H9 (cell line): ENCODE results near the gene ZSWIM3. TPM values are rescaled to one million over a fixed set of nuclear protein-coding genes. Genes with fewer than 3 reads are reported as not detected.

ENCODE experiments used
- DNase-seq: peaks from one replicate; pipeline ENCODE4 v3.0.0-alpha.2; 2017
- H2AFZ ChIP-seq: one replicate; pipeline ENCODE4 v1.6.1; 2013; ENCODE audit warnings: mild to moderate bottlenecking, low read length, control low read depth, moderate library complexity
- H2AK5ac ChIP-seq: 2 replicates; pipeline ENCODE4 v1.6.1; 2013; ENCODE audit warnings: low read length, control low read depth, mixed read lengths; ENCODE audit not compliant: insufficient read length
- H2BK120ac ChIP-seq: one replicate; pipeline ENCODE4 v1.6.1; 2013; ENCODE audit warnings: low read depth, mild to moderate bottlenecking, low read length, control low read depth, inconsistent platforms; ENCODE audit not compliant: poor library complexity, severe bottlenecking
- H2BK12ac ChIP-seq: 2 replicates; pipeline ENCODE4 v1.6.1; 2013; ENCODE audit warnings: low read length, control low read depth, mixed read lengths, low read depth; ENCODE audit not compliant: insufficient read length
- H2BK15ac ChIP-seq: 2 replicates; pipeline ENCODE4 v1.6.1; 2013; ENCODE audit warnings: low read depth, low read length, control low read depth
- H2BK20ac ChIP-seq: one replicate; pipeline ENCODE4 v1.6.1; 2013; ENCODE audit warnings: low read depth, mild to moderate bottlenecking, low read length, control low read depth, inconsistent platforms; ENCODE audit not compliant: poor library complexity, severe bottlenecking
- H2BK5ac ChIP-seq: 2 replicates; pipeline ENCODE4 v1.6.1; 2013; ENCODE audit warnings: low read length, control low read depth, mixed read lengths; ENCODE audit not compliant: insufficient read length
- H3K14ac ChIP-seq: 2 replicates; pipeline ENCODE4 v1.6.1; 2013; ENCODE audit warnings: low read length, control low read depth; ENCODE audit not compliant: insufficient read depth
- H3K18ac ChIP-seq: 2 replicates; pipeline ENCODE4 v1.6.1; 2013; ENCODE audit warnings: low read depth, mild to moderate bottlenecking, mixed read lengths, low read length, control low read depth; ENCODE audit not compliant: insufficient read length
- H3K23ac ChIP-seq: 2 replicates; pipeline ENCODE4 v1.6.1; 2013; ENCODE audit warnings: low read length, control low read depth, mixed read lengths, low read depth; ENCODE audit not compliant: insufficient read length
- H3K23me2 ChIP-seq: 2 replicates; pipeline ENCODE4 v1.6.1; 2013; ENCODE audit warnings: low read depth, mild to moderate bottlenecking, mixed read lengths, low read length, control low read depth; ENCODE audit not compliant: insufficient read length, poor library complexity, severe bottlenecking
- H3K27ac ChIP-seq: 2 replicates; pipeline ENCODE4 v1.5.1; 2013; ENCODE audit warnings: low read length, control low read depth, mixed read lengths, low read depth; ENCODE audit not compliant: insufficient read length
- H3K27me3 ChIP-seq: 2 replicates; pipeline ENCODE4 v1.6.1; 2013; ENCODE audit warnings: low read length, control low read depth, inconsistent platforms; ENCODE audit not compliant: insufficient read depth
- H3K4ac ChIP-seq: 2 replicates; pipeline ENCODE4 v1.6.1; 2013; ENCODE audit warnings: low read depth, mild to moderate bottlenecking, control low read depth, inconsistent platforms, low read length, moderate library complexity
- H3K4me1 ChIP-seq: 2 replicates; pipeline ENCODE4 v1.6.1; 2013; ENCODE audit warnings: low read length, control low read depth, inconsistent platforms; ENCODE audit not compliant: insufficient read depth
- H3K4me2 ChIP-seq: 2 replicates; pipeline ENCODE4 v1.6.1; 2013; ENCODE audit warnings: low read length, control low read depth, mixed read lengths; ENCODE audit not compliant: insufficient read length, insufficient read depth
- H3K56ac ChIP-seq: 2 replicates; pipeline ENCODE4 v1.6.1; 2013; ENCODE audit warnings: low read depth, mild to moderate bottlenecking, mixed read lengths, low read length, control low read depth; ENCODE audit not compliant: insufficient read length
- H3K79me1 ChIP-seq: 2 replicates; pipeline ENCODE4 v1.6.1; 2013; ENCODE audit warnings: low read depth, mild to moderate bottlenecking, moderate library complexity, low read length, control low read depth, inconsistent platforms; ENCODE audit not compliant: insufficient read depth, poor library complexity, severe bottlenecking
- H3K79me2 ChIP-seq: 2 replicates; pipeline ENCODE4 v1.6.1; 2013; ENCODE audit warnings: low read length, control low read depth, inconsistent platforms; ENCODE audit not compliant: insufficient read depth
- H3K9ac ChIP-seq: 2 replicates; pipeline ENCODE4 v1.6.1; 2013; ENCODE audit warnings: low read length, control low read depth, mixed read lengths; ENCODE audit not compliant: insufficient read length; ENCODE audit errors: extremely low read depth
- H3K9me3 ChIP-seq: one replicate; pipeline ENCODE4 v1.6.1; 2013; ENCODE audit warnings: low read depth, low read length, inconsistent platforms; ENCODE audit not compliant: control insufficient read depth
- H3T11ph ChIP-seq: one replicate; pipeline ENCODE4 v1.6.1; 2013; ENCODE audit warnings: mild to moderate bottlenecking, low read length, control low read depth, inconsistent platforms
- H4K20me1 ChIP-seq: one replicate; pipeline ENCODE4 v1.6.1; 2013; ENCODE audit not compliant: control insufficient read depth, insufficient read length, insufficient read depth
- H4K5ac ChIP-seq: 2 replicates; pipeline ENCODE4 v1.6.1; 2013; ENCODE audit warnings: low read depth, mild to moderate bottlenecking, mixed read lengths, low read length, control low read depth; ENCODE audit not compliant: insufficient read length
- H4K8ac ChIP-seq: replicated peaks from 2 replicates; pipeline ENCODE4 v1.6.1; 2013; ENCODE audit warnings: low read length, control low read depth, mixed read lengths, low read depth; ENCODE audit not compliant: insufficient read length
- H4K91ac ChIP-seq: 2 replicates; pipeline ENCODE4 v1.6.1; 2013; ENCODE audit warnings: low read depth, mild to moderate bottlenecking, moderate library complexity, mixed read lengths, low read length, control low read depth; ENCODE audit not compliant: insufficient read length
- H3K27ac Mint-ChIP-seq, 3 experiments: 2 replicates in 2 of 3; 3 replicates in 1 of 3; pipeline ENCODE4 v1.8.0; 2020 to 2021; ENCODE audit warnings: mixed read lengths in 3 of 3, mild to moderate bottlenecking in 1 of 3, moderate library complexity in 1 of 3
- H3K27me3 Mint-ChIP-seq: 2 replicates; pipeline ENCODE4 v1.8.0; 2021; ENCODE audit warnings: low read depth, mild to moderate bottlenecking, moderate library complexity, mixed read lengths
- H3K36me3 Mint-ChIP-seq, 3 experiments: 2 replicates in 2 of 3; 3 replicates in 1 of 3; pipeline ENCODE4 v1.8.0; 2020 to 2021; ENCODE audit warnings: low read depth in 3 of 3, mixed read lengths in 3 of 3; ENCODE audit not compliant: insufficient read depth in 1 of 3
- H3K4me1 Mint-ChIP-seq, 2 experiments: 2 replicates each; pipeline ENCODE4 v1.8.0; 2020; ENCODE audit warnings: mixed read lengths in 2 of 2
- H3K4me3 Mint-ChIP-seq, 2 experiments: 2 replicates in 1 of 2; 3 replicates in 1 of 2; pipeline ENCODE4 v1.8.0; 2020 to 2021; ENCODE audit warnings: mild to moderate bottlenecking in 2 of 2, mixed read lengths in 2 of 2, moderate library complexity in 1 of 2
- H3K9me3 Mint-ChIP-seq, 2 experiments: 2 replicates in 1 of 2; 3 replicates in 1 of 2; pipeline ENCODE4 v1.8.0; 2020; ENCODE audit warnings: mild to moderate bottlenecking in 2 of 2, mixed read lengths in 2 of 2, moderate library complexity in 1 of 2
- WGBS: extraction: QIAGEN DNeasy Blood & Tissue Kit; methylation state at CpG from one replicate; pipeline ENCODE4 v1.1.7; 2013; ENCODE audit warnings: missing lambda C conversion rate, low lambda C conversion rate, mixed read lengths; ENCODE audit not compliant: insufficient read length; ENCODE audit errors: extremely low coverage; 5-methylcytosine and 5-hydroxymethylcytosine counted together
- total RNA-seq: library from RNA; stranded (reverse); gene quantifications from 2 replicates; pipeline ENCODE4 v1.2.1, GENCODE V29; 2021
- TF ChIP-seq, protein P1 (sequence below): fragments of 200-600 bp; sonication (generic); conservative IDR thresholded peaks from 3 replicates; pipeline ENCODE4 v1.8.0; 2021; ENCODE audit warnings: antibody characterized with exemption, mild to moderate bottlenecking

ZSWIM3 gene
- total RNA-seq, 1 experiment from 2014 or later = 8.0 TPM

DNA sequence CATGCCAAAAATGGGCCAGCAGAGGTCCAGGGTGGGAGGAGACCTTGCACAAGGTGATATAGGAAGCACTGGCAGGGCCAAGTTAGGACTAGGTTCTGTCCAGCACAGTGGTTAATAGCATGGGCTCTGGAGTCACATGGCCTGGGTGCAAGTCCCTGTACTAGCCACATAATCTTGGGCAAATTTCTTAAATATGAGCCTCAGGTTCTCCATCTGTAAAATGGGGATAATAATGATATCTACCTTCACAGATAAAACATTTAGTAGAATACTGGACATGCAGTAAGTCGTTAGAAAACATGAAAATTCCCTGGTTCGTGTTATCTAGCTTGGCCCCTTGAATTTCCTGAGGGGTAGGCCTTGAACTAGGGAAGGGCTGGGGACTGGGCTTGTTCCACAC, 39.9 kb downstream of the ZSWIM3 start:
- H3K56ac ChIP-seq = no peak overlapping the region
- no peak overlapping the region for H2BK15ac ChIP-seq
- H3K14ac ChIP-seq = no peak overlapping the region
- no peak overlapping the region for H4K91ac ChIP-seq
- H3T11ph ChIP-seq = no peak overlapping the region
- H2AFZ ChIP-seq = no peak overlapping the region
- H3K36me3 Mint-ChIP-seq = peaks cover 22 to 52% (median 47%) of the 10 kb centered on the region in 3 experiments
- H3K27ac ChIP-seq = no peak overlapping the region
- H3K4me2 ChIP-seq = no peak overlapping the region
- DNase-seq = no peak
- no peak overlapping the region for H2BK5ac ChIP-seq
- H3K4me1 Mint-ChIP-seq = peaks cover 1 to 2% of the 10 kb centered on the region in 2 experiments; a peak in 2 of 4 replicates
- H3K27ac Mint-ChIP-seq = no peak overlapping the region
- no peak overlapping the region for H3K23ac ChIP-seq
- no peaks in the 10 kb centered on the region for H3K79me2 ChIP-seq
- H3K23me2 ChIP-seq = no peaks in the 10 kb centered on the region
- H3K79me1 ChIP-seq = no peaks in the 10 kb centered on the region
- no peak overlapping the region for H3K4me3 Mint-ChIP-seq
- no peaks in the 10 kb centered on the region for H3K9me3 Mint-ChIP-seq
- H3K18ac ChIP-seq = no peak overlapping the region
- H2BK12ac ChIP-seq = no peak overlapping the region
- H3K27me3 ChIP-seq = no peaks in the 10 kb centered on the region
- no peaks in the 10 kb centered on the region; the same call in 1 of the 2 replicates for H3K27me3 Mint-ChIP-seq
- H2BK20ac ChIP-seq = no peak overlapping the region
- no peak overlapping the region for H4K8ac ChIP-seq
- no peaks in the 10 kb centered on the region for H3K4me1 ChIP-seq
- H2AK5ac ChIP-seq = no peak overlapping the region
- H2BK120ac ChIP-seq = no peak overlapping the region
- no peaks in the 10 kb centered on the region for H4K20me1 ChIP-seq
- H4K5ac ChIP-seq = no peak overlapping the region
- TF ChIP-seq, protein P1, sequence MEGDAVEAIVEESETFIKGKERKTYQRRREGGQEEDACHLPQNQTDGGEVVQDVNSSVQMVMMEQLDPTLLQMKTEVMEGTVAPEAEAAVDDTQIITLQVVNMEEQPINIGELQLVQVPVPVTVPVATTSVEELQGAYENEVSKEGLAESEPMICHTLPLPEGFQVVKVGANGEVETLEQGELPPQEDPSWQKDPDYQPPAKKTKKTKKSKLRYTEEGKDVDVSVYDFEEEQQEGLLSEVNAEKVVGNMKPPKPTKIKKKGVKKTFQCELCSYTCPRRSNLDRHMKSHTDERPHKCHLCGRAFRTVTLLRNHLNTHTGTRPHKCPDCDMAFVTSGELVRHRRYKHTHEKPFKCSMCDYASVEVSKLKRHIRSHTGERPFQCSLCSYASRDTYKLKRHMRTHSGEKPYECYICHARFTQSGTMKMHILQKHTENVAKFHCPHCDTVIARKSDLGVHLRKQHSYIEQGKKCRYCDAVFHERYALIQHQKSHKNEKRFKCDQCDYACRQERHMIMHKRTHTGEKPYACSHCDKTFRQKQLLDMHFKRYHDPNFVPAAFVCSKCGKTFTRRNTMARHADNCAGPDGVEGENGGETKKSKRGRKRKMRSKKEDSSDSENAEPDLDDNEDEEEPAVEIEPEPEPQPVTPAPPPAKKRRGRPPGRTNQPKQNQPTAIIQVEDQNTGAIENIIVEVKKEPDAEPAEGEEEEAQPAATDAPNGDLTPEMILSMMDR = no peak
- no peaks in the 10 kb centered on the region for H3K9me3 ChIP-seq
- H3K4ac ChIP-seq = no peak overlapping the region
- H3K9ac ChIP-seq = no peak overlapping the region
- no CpG with 5 or more reads among the region's 2 CpGs for WGBS
